ENCODE results near the gene KREMEN2.

The KREMEN2 gene

DNA sequence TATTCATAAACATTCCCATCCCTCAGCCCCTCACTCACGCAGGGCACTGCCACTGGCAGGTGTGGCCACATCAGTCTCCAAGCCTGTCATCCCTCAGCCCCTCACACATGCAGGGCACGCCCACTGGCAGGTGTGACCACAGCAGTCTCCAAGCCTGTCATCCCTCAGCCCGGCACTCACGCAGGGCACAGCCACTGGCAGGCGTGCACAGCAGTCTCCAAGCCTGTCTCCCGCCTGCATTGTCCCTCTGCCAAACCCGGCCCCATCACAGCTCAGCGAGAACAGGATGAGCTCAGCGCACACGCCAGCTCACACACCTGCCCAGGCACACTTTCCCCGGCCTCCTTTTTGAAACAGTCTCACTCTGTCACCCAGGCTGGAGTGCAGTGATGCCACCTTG is 11.4 kb upstream of the KREMEN2 start:
- Histone ChIP-seq H3K4me3 (ENCODE audit: insufficient read depth, low read length, poor library complexity, severe bottlenecking) (no peak overlapping the region), H3K9me2 (replicated peaks; ENCODE audit: insufficient read depth, low read length) (no peaks in the 10 kb centered on the region), H3K27me3 (ENCODE audit: low read length) (no peaks in the 10 kb centered on the region), H4K20me1 (ENCODE audit: low read depth, low read length) (no peaks in the 10 kb centered on the region), H2AFZ (ENCODE audit: low read depth, low read length, severe bottlenecking) (no peak overlapping the region), H3K9ac (ENCODE audit: low read length) (no peak overlapping the region), H3F3A (ENCODE audit: insufficient read depth) (peaks cover 10% of the 10 kb centered on the region; the same call in 1 of the 2 replicates), H3K27ac (ENCODE audit: low read depth, low read length) (no peak overlapping the region; the same call in 1 of the 2 replicates), H3K79me2 (ENCODE audit: insufficient read depth, low read length) (no peaks in the 10 kb centered on the region), H3K9me3 (ENCODE audit: insufficient read depth, low read length) (no peaks in the 10 kb centered on the region), H3K36me3 (ENCODE audit: low read length) (no peaks in the 10 kb centered on the region), H3K4me2 (ENCODE audit: low read depth, low read length, poor library complexity, severe bottlenecking) (no peak overlapping the region)
- TF ChIP-seq EZH2phosphoT487 (conservative IDR thresholded peaks at IDR 0.05; ENCODE audit: low read length): no peak
- TF ChIP-seq, protein P1, sequence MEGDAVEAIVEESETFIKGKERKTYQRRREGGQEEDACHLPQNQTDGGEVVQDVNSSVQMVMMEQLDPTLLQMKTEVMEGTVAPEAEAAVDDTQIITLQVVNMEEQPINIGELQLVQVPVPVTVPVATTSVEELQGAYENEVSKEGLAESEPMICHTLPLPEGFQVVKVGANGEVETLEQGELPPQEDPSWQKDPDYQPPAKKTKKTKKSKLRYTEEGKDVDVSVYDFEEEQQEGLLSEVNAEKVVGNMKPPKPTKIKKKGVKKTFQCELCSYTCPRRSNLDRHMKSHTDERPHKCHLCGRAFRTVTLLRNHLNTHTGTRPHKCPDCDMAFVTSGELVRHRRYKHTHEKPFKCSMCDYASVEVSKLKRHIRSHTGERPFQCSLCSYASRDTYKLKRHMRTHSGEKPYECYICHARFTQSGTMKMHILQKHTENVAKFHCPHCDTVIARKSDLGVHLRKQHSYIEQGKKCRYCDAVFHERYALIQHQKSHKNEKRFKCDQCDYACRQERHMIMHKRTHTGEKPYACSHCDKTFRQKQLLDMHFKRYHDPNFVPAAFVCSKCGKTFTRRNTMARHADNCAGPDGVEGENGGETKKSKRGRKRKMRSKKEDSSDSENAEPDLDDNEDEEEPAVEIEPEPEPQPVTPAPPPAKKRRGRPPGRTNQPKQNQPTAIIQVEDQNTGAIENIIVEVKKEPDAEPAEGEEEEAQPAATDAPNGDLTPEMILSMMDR (IDR thresholded peaks at IDR 0.05; ENCODE audit: insufficient read depth, low read length, poor library complexity, severe bottlenecking): no peak

DNA sequence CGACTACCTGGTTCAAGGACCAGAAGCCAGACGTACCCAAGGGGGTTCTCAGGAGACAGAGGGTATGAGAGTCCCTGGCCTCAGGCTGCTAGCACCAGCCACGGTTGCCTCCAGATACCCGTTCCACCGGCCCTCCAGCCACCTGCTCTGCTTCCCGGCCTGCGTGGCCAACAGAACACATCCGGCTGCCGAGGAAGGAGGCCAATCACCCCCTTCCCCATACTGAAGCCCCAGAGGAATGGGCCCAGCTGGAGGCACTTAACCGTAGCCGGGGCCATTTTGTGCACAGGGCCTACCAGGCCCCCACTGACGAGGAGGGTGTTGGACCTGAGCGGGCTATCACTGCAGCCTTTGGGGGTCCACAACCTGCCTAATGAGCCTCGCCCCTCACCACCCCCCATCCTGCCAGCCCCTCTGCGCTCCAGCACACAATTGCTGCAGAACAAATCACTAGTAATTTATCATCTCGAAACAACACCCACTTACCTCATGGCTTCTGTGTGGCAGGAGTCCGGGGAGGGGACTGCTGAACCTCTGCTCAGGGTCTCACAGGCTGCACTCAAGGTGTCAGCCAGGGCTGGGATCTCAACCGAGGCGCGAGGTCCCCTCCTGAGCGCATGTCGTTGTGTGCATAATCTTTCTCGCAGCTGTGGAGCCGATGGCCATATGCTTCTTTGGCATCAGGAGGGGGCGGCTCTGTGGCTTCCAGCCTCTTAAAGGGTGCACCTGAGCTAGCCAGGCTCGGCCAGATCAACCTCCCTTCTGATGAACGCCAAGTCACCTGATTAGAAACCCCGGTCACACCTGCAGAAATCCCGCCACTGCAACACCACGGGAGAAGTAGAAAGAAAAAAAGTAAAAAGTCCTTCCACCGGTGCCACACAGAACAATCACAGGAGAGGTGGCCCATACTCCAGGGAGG is 10.1 kb upstream of the KREMEN2 start:
- H3K9ac ChIP-seq (ENCODE audit: low read length): peak overlapping the region; percentile 16; the same call in 1 of the 2 replicates

DNA sequence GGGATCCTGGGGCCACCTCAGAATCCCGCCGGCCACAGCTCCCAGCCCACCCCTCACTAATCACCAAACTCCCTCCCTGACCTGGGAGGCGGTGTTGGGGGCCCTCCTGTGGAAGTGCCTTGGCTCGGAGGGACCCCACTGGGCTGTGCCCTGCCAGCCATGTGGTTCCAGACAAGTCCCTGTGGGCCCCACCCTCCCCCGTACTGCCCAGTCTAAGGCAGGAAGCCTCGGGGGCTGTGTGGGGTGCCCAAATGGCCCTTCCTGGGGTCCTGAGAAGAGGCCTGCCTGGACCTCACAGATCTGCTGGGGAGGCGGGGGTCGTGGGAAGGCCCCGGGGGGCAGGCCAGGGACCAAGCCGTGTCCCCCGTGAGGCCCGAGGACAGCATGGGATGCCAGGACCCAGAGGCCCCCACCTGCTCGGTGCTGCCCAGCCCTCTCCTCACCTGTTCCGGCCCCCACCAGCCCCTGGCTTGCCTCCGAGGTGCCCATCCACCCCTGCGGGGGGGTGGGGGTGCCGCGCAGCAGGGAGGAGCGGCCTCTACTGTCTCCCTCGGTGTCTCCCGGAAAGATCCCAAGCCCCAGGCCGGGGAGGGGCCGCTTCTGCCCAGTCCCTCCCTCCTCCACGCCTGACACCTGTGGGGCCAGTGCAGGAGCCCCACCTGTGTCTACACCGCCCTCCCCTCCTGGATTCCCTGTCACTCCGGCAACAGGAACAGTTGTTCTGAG is 9.3 kb upstream of the KREMEN2 start:
- Histone ChIP-seq H2AFZ (ENCODE audit: low read depth, low read length, severe bottlenecking) (no peak overlapping the region), H3K4me2 (ENCODE audit: low read depth, low read length, poor library complexity, severe bottlenecking) (no peak overlapping the region)

More for the DNA sequence above, 10.1 kb upstream of the KREMEN2 start:
- H3K27ac ChIP-seq (ENCODE audit: low read depth, low read length): peak overlapping the region; percentile 54
- no peak overlapping the region for H2AFZ ChIP-seq (ENCODE audit: low read depth, low read length, severe bottlenecking)
- H3K9me2 ChIP-seq (replicated peaks; ENCODE audit: insufficient read depth, low read length): no peaks in the 10 kb centered on the region
- no peaks in the 10 kb centered on the region for H3K79me2 ChIP-seq (ENCODE audit: insufficient read depth, low read length)
- no peaks in the 10 kb centered on the region for H3K36me3 ChIP-seq (ENCODE audit: low read length)
- peak overlapping the region; percentile 5 for H3K4me3 ChIP-seq (ENCODE audit: insufficient read depth, low read length, poor library complexity, severe bottlenecking)
- peak overlapping the region; percentile 15 for H3K4me2 ChIP-seq (ENCODE audit: low read depth, low read length, poor library complexity, severe bottlenecking)
- H3F3A ChIP-seq (ENCODE audit: insufficient read depth): peaks cover 10% of the 10 kb centered on the region
- no peaks in the 10 kb centered on the region for H3K27me3 ChIP-seq (ENCODE audit: low read length)
- TF ChIP-seq, protein P1 (IDR thresholded peaks at IDR 0.05; ENCODE audit: insufficient read depth, low read length, poor library complexity, severe bottlenecking): no peak
- TF ChIP-seq EZH2phosphoT487 (conservative IDR thresholded peaks at IDR 0.05; ENCODE audit: low read length): no peak
- no peaks in the 10 kb centered on the region for H4K20me1 ChIP-seq (ENCODE audit: low read depth, low read length)
- no peaks in the 10 kb centered on the region for H3K9me3 ChIP-seq (ENCODE audit: insufficient read depth, low read length)

More for the DNA sequence above, 9.3 kb upstream of the KREMEN2 start:
- Histone ChIP-seq H3K27me3 (ENCODE audit: low read length) (no peaks in the 10 kb centered on the region), H3K9ac (ENCODE audit: low read length) (no peak overlapping the region), H3K9me3 (ENCODE audit: insufficient read depth, low read length) (no peaks in the 10 kb centered on the region), H3K4me3 (ENCODE audit: insufficient read depth, low read length, poor library complexity, severe bottlenecking) (no peak overlapping the region), H3F3A (ENCODE audit: insufficient read depth) (peaks cover 12% of the 10 kb centered on the region), H3K79me2 (ENCODE audit: insufficient read depth, low read length) (no peaks in the 10 kb centered on the region), H3K36me3 (ENCODE audit: low read length) (no peaks in the 10 kb centered on the region), H3K9me2 (replicated peaks; ENCODE audit: insufficient read depth, low read length) (no peaks in the 10 kb centered on the region), H4K20me1 (ENCODE audit: low read depth, low read length) (no peaks in the 10 kb centered on the region), H3K27ac (ENCODE audit: low read depth, low read length) (peak overlapping the region; percentile 54; the same call in 1 of the 2 replicates)
- no peak for TF ChIP-seq EZH2phosphoT487 (conservative IDR thresholded peaks at IDR 0.05; ENCODE audit: low read length)
- TF ChIP-seq, protein P1 (IDR thresholded peaks at IDR 0.05; ENCODE audit: insufficient read depth, low read length, poor library complexity, severe bottlenecking): no peak
